HG03378 (cell line): ENCODE results near the gene ADAM15.

Experiments used
- ATAC-seq: cut with Tn5 transposase; IDR thresholded peaks from one replicate; pipeline ENCODE4 v1.9.1; 2021; ENCODE audit warnings: mild to moderate bottlenecking, moderate library complexity; ENCODE audit not compliant: unreplicated experiment

Gene ADAM15, protein sequence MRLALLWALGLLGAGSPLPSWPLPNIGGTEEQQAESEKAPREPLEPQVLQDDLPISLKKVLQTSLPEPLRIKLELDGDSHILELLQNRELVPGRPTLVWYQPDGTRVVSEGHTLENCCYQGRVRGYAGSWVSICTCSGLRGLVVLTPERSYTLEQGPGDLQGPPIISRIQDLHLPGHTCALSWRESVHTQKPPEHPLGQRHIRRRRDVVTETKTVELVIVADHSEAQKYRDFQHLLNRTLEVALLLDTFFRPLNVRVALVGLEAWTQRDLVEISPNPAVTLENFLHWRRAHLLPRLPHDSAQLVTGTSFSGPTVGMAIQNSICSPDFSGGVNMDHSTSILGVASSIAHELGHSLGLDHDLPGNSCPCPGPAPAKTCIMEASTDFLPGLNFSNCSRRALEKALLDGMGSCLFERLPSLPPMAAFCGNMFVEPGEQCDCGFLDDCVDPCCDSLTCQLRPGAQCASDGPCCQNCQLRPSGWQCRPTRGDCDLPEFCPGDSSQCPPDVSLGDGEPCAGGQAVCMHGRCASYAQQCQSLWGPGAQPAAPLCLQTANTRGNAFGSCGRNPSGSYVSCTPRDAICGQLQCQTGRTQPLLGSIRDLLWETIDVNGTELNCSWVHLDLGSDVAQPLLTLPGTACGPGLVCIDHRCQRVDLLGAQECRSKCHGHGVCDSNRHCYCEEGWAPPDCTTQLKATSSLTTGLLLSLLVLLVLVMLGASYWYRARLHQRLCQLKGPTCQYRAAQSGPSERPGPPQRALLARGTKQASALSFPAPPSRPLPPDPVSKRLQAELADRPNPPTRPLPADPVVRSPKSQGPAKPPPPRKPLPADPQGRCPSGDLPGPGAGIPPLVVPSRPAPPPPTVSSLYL

DNA sequence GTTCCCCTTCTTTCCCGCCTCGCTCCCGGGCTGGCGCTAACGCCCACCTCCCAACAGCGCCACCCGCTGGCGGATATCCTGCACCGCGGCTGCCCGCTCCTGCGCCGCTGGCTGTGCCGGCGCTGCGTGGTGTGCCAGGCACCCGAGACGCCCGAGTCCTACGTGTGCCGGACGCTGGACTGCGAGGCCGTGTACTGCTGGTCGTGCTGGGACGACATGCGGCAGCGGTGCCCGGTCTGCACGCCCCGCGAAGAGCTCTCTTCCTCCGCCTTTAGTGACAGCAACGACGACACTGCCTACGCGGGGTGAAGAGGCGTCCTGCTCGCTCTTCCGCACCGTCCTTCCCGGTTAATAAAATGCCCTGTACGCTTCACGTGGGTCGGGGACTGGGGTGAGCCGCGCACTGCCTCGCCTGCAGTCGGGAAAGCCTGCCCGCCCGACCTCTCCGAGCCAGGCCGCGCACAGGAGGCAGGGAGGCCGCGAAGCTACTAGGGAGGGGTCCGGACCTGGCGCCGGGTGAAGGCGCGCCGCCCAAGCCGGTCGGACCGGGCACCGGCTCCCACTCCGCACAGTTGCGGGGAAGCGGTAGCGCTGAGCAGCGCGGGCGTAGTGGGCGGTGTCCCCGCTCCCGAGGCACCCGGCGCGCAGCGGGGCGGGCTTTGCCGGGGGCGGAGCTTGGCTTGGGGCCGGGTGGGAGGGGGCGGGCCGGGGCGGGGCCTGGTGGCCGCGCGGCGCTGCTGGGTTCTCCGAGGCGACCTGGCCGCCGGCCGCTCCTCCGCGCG lies at the start of gene ADAM15:
ADAM15 (plus strand) TSS at position 757 of the 782 bp plus-strand sequence. CDS start 71 bp downstream, outside the sequence.
- ATAC-seq: no peak

DNA sequence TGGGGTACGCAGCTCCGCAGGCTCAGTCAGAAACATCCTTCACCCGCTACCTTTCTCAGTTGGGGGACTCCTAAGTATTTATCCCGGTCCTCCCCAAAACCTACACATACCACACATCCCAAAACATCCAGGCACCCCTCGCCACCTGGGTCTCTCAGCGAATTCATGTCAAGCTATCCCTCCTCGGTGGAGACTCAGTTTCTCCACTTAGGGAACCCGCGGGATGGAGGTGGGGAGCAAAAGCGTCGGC lies 49.8 kb upstream of the ADAM15 start:
- ATAC-seq: peak; percentile 23

DNA sequence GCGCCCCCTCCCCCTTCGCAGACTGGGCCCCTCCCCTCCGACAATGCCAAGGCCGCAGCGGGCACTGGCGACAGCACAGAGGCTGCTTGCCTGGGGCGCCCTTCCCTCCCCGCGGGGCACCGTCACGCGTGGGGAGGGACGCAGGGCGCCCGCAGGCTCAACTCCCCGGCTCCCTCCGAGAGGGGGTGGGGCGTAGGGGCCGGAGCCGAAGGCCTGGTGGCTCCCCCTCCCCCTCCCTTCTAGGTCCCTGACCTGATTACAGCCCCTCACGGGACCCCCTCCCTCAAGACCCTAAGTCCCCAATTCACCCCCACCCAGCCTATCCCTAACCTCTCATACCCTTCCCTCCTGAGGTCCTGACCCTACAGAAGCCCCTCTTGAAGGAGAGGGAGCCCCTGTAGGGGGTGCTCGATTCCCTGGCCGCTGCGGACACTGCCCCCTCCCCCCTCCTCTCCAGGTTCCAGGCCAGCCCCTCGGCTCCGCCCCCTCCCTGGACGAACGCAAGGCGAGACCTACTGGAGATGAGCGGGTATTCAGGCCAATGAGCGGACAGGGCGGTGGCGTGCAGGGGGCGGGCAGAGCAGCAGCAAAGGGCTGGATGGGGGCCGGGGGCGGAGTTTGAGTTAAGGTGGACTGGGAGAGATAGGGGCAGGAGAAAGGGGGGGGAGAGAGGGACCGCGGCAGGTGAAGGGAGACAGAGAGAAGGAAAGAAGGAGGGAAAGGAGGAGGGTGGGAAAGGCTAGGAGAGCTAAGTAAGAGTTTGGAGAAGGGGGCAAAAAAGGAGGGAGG lies 49.2 kb upstream of the ADAM15 start:
- ATAC-seq: peak; percentile 49

DNA sequence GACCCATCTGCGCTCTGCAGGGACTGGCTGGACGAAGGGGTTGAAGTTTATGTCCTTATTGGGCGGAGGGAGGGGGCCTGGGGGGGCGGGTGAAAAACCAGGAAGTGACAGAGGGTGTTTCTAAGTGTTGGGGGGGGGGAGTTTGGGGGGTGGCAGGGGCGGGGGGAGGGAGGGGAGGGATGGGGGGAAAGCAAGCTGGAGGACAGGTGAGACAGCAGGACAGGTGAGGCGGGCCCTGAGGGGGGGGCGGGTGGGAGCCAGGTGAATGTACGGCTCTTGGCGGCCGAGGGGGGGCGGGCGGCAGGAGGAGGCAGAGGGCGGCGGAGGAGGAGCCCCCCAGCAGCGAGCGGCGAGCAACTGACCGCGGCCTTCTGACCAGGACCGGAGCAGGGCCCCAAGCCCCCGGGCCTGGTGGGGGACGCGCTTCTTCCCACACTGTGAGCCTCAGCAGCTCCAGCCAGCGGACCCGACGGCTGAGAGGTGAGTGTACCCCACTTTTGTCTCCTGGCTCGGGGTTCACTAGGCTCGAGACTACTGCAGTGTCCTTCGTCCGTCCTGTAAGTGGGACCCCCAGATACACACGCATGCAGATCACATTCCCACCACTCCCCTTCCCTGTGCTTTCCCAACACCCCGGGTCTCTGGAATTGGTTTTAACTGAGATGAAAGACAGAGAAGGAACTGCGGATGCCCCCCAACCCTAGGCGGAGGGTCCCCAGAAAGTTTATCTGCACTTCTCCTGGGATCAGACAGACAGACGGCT lies 48.5 kb upstream of the ADAM15 start, which contains the start of gene ZBTB7B:
ZBTB7B (plus strand) TSS at position 339 of the 763 bp plus-strand sequence. CDS start 11,859 bp downstream, outside the sequence.
- ATAC-seq: no peak

DNA sequence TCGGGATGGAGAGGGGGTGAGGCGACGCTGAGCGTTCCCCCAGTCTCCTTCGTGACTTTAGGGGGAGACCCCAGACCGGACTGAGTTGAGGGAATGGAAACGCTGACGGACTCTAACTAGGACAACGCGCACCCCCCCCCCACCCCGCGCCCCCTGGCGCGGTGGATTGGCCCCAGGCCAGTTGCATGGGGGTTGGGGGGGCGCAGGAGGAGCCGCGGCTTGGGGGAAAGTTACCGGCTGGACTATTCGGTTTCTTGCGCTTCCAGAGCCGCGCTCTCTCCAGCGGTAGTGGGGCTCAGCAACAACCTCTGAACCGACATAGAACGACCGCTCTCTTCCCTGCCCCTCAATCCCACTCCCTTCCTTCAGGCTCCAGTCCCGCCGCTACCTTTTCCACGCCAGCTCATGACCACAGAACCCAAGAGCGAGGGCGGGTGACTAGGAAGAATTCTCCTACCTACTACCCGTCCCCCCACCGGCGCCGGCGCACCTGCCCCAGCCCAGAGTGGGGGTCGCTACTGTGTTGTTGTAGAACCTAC lies 47.8 kb upstream of the ADAM15 start:
- no peak for ATAC-seq

DNA sequence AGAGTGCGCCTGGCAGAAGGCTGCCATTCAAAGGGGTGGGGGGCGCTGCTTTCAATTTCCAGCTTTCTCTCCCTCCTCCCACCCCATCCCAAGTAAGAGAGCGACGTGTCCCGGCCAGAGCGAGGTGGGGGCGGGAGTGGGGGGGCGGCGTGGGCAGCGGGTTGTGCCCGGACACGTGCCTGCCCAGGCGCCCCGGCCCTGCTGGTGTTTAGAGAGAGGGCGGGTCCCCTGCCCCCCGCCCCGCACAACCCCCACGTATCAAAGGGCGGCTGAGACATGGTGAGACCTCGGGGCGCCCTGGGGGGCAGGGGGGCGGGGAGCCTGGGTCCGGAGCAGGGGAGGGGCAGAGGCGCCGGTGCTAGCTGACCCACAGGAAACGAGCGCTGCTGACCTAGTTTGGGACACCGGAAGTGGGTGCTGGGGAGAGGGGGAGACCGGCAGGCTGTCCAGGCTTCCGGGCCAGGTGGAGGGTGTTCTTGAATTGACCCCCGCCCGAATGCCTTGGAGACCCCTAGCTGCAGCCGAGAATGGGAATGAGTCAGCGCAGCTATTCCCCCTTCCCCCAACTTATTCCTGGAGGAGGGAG lies 47.3 kb upstream of the ADAM15 start:
- ATAC-seq: no peak

DNA sequence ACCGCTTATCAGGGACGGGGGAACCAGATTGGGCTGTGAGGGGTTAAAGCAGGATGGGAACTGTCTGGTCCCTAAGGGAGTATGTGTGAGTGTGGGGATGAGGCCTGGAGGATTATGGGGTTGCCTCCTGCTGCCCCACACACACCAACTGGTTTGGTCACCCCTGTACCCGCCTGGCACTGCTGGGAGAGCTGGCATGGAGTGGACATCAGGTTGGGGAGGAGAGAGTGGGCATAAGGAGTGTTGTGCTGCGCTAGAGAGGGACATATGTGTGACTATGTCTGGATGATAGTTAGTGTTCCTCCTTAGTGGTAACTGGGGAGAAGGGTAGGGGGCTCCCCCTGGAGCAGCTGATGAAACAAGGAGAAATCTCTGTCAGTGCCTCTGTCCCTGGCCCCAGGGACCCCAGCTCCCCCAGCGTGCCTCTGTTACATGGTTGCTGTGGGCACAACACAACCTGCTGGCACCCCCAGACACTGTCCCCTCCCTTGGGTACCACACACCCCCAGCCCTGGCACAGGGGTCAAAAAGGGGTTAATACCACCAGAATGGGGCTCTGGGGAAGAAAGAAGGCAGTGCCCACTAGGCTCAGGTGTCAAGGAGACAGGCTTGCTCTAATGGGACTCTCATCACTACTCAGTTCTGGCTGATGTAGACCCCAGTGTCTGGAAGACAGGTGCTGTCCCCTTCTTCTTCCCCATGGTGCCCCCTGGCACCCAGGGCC lies 46.6 kb upstream of the ADAM15 start:
- ATAC-seq: no peak

DNA sequence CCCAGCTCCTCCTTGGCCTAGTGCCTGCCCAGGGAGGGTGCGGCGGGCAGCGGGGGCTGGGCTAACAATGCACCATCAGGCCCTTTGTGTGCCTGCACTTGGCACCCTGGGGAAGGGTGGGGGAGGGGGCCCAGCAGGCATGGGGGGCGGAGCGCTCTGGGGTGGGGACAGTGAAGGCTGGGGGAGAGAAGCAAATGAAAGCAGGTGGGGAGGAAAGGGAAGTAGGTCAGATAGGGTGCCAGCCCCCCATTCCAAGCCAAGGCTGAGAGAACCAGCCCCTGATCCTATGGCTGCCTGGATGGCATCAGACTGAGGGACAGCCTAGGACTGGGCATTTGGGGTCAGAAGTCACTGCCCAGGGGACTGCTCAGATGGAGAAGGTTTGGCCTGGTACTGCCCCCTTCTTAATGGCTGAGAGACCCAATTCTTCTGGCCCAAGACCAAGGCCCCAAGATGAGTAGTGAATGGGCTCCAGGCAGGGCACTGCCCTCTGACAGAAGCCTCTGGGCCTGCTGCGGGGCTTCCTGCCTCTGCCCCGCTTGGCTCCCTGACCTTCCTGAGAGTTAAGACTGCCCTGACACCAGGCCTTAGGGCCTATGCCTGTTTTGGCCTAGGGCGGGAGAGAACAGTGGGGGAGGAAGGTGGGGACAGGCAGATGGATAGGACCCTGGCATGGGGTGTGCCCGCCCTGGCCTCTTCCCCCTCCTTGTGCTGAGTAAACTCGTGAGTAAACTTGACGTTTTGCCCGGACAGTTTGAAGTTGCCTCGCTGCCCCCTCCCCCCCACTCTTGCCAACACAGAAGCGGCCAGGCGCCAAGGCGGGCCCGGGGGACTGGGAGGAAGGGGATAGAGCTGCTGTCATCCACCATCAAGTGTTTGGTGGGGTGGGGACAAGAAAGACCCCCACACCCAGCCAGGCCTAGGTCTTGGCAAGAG lies 45.8 kb upstream of the ADAM15 start:
- no peak for ATAC-seq

DNA sequence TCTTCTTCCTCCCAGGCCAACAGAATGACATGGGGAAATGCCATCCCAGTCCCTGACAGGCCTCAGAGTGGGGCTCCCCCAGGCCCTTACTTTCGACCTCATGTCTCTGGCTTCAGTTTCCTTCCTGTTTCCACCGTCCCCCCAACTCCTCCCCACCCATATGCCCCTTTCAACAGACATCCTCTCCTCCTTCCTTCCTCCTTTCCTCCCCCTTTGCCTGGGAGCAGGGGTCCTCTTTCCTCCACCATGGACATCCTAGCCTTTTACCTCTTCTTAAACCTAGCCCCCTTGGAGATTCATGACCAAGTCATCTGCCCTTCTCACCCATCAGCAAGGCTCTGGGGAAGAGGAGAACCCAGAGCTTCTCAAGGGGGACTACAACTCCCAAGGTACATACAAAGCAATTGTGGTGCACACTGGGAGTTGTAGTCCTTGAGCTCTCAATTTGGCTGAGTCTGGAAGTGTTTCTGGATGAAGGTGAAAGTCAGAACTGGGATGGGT lies 44.5 kb upstream of the ADAM15 start:
- ATAC-seq: no peak

DNA sequence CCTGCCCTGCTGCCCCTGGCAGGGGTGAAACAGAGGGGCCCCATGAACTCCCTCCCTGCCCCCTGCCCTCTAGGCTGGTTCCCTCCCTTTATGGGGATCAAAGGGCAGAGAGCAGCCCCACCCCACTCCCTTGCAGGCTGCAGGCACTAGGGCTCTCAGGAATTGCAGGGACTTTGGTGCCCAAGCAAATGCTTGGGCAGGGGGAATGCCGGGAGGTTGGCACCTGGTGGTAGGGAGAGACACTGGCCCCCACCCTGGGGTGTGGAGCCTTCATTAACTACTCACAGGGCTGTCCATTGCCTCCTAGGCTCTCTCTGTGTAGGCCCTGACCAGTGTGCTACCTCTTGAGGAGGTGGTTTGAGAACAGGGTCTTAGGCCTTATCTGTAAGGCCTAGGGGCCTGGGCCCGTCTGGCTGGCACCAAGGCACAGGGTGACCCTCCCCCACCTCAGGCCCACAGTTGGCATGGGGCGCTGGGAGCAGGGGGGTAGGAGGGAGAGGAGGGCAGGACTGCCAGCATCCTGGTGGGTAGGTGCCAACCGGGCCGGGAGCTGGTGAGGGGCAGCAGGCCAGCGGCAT lies 43.8 kb upstream of the ADAM15 start:
- no peak for ATAC-seq

DNA sequence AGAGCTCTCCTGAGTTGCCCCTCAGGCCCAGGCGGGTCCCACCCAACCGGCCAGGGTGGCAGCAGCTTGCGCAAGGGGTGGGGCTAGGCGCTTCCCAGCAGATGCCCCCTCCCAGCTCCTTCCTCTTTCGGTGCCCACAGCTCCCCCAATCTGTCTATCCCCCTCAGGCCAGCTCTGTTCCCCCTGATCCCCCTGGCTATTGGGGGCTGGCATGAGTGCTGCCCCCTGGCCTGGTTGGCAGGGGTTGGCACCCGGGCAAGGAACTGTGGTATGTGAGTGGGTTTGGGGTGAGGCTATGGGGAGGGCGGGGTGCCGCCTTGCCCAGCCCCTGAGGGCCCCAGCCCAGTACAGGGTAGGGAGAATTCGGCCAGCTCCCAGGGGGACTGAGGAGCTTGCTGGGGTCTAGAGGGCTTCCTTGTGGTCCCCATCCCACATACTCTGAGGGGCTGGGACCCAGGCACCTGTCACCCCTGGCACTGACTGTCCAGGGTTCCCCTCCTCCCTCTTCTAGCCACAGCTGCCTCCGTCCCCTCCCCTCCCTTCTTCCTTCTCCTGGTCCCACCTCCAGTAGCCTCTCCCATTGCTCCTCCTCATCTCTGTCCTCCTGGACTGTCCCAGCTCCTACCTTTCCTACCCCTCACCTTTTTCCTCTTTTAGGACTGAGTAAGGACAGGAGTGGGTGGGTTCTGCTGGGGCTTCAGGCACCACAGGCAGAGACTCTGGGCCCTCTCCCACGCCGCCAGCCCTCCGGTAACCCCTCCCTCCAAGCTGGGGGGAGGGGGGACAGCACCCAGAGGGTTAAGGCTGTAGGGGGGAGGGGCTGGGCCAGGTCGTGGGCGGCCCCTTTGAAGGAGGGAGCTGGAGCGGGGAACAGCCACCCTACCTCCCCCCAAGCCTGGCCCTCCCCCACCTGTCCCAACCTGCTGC lies 42.8 kb upstream of the ADAM15 start:
- ATAC-seq: no peak

DNA sequence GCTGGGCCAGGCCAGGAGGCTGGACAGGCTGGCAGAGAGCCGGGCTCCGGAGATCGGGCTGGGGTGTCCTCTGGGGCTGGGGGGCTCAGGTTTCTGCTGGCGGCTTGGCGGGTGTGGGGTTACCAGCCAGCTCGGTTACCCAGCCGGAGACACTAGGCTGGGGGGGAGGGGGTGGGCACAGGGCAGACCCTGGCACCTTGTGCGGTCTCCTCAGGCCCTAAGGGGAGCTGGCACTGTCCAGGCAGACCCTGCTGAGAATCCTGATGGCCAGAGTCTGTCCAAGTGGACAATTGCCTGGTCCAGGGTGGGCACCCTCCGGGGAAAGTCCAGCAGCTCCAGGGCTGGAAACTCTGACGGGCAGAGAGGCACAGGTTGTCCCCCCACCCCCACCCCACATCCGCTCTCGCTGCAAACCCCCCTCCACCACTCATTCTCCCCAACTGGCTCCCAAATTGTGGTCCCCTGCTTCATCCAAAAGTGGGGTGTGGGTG lies 41.9 kb upstream of the ADAM15 start:
- ATAC-seq: no peak

DNA sequence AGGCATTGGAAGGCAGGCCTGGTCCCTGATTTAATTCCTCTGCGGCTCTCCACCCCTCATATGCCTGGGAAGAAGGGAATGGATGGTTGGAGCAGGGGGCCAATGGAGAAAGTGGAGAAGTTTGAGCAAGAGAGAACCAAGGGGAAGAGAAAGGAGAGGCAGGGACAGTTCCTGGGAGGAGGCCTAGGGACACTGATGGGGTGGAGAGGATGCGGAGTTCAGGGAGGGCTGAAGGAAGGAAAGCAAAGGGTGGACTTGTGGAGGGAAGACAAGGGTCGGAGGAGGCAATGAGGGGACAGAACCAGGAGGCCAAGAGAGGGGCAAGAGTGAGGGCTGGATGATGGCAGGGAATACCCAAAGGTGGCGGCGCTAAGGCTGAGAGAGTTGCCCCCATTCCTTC lies 41.4 kb upstream of the ADAM15 start:
- no peak for ATAC-seq

DNA sequence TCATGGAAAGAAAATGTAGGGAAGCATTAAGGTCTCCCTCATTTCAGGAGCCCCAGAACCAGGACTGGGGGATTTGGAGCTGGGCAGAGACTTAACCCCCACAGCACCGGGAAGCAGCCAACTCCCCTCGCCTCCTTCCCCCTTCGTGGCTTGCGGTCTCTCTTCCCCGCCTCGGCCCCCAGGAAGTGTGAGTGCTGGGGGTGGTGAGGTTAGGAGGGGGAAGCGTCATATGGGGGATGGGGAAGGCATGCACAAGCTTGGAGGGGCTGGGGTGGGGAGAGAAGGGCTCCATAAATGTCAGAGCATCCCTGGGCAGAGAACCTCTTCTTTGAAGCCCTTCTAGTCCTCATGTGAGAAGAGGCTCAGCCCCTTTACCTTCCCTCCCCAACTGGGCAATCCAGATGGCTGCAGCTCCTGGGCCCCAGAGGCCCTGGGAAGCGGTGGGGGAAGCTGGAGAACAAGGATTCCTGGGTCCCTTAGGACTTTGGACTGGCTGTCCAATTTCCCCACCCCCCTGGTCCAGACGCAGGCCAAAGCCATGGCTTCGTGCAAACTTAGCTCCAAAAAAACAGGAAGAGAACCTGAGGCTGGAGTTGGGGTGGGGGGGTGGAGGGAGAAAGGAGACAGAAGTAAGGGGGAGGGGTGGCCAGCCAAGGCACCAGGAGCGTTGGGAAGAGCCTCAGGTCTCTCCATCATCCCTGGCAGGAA lies 40.8 kb upstream of the ADAM15 start:
- ATAC-seq: no peak

DNA sequence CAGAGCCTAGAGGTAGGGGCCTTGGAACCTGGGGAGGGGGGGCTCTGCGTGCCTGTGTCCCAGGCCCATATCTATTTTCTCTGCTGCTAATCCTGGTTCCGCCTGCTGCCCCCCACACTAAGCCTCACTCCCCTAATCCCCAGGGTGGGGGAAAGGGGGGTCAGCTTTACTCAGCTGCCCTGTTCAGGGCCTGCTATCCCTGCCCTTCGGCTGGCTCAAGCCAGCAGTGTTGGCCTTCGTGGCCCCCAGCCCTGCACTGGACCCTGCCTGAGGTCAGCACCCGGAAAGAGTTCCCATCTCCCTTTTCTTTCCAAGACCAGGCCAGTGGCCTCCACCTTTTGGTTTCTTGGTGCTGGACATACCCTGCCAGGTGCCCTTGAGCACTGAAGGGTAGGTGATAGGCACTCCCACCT lies 40.1 kb upstream of the ADAM15 start:
- no peak for ATAC-seq
